ENCODE data around the gene KCNC1.

Gene KCNC1

GRCh38 chr11:17739945-17740338, 5.4 kb downstream of the KCNC1 start:
- no peak for FAIRE-seq

- FAIRE-seq, result no peak
Observed at GRCh38 chr11:17740649-17741235, 6.2 kb downstream of the KCNC1 start.

GRCh38 chr11:17741487-17741886, 6.9 kb downstream of the KCNC1 start:
- no peak for FAIRE-seq

- FAIRE-seq, result no peak
Observed at GRCh38 chr11:17742019-17742418, 7.4 kb downstream of the KCNC1 start.

- no peak for FAIRE-seq
Observed at GRCh38 chr11:17743026-17743807, 8.6 kb downstream of the KCNC1 start.

- no peak for FAIRE-seq
Observed at GRCh38 chr11:17743808-17744119, 9.2 kb downstream of the KCNC1 start.

GRCh38 chr11:17744151-17744940, 9.8 kb downstream of the KCNC1 start:
- no peak for FAIRE-seq

GRCh38 chr11:17745023-17745772, 10.6 kb downstream of the KCNC1 start:
- FAIRE-seq, result no peak

GRCh38 chr11:17746096-17746495, 11.5 kb downstream of the KCNC1 start:
- no peak for FAIRE-seq

- FAIRE-seq, result no peak
Observed at GRCh38 chr11:17747131-17747955, 12.8 kb downstream of the KCNC1 start.

- FAIRE-seq, result no peak
Observed at GRCh38 chr11:17748044-17748443, 13.5 kb downstream of the KCNC1 start.

GRCh38 chr11:17748761-17749721, 14.5 kb downstream of the KCNC1 start:
- FAIRE-seq, result no peak

- FAIRE-seq, result no peak
Observed at GRCh38 chr11:17750013-17750800, 15.6 kb downstream of the KCNC1 start.

- no peak for FAIRE-seq
Observed at GRCh38 chr11:17750801-17751165, 16.2 kb downstream of the KCNC1 start.

GRCh38 chr11:17751558-17751957, 17.0 kb downstream of the KCNC1 start:
- no peak for FAIRE-seq

- FAIRE-seq, result no peak
Observed at GRCh38 chr11:17752144-17752543, 17.6 kb downstream of the KCNC1 start.

- FAIRE-seq, result no peak
Observed at GRCh38 chr11:17753153-17753552, 18.6 kb downstream of the KCNC1 start.

GRCh38 chr11:17753641-17754040, 19.1 kb downstream of the KCNC1 start:
- no peak for FAIRE-seq

GRCh38 chr11:17755891-17756290, 21.3 kb downstream of the KCNC1 start:
- no peak for FAIRE-seq

Measured in islet of Langerhans (tissue), 1 donor.